C4-2B (cell line): Measurements from ENCODE around the gene CDH24.

ENCODE experiments used
- CTCF ChIP-seq: fragments of 450-650 bp; conservative IDR thresholded peaks from 2 replicates; pipeline ENCODE4 v1.5.1; 2017; ENCODE audit warnings: mild to moderate bottlenecking
- ZFX ChIP-seq: fragments of 450-650 bp; IDR thresholded peaks from 2 replicates; pipeline ENCODE4 v1.6.1; 2017

- TF ChIP-seq CTCF (no peak), ZFX (no peak)
These were observed 56.5 kb downstream of the CDH24 start for GRCh38 chr14:23000860-23001259.
